ENCODE data around the gene SHB. TPM values are rescaled to one million over a fixed set of nuclear protein-coding genes. Genes with fewer than 3 reads are reported as not detected.

Gene SHB
- total RNA-seq, 1 experiment from 2014 or later: 7.6 TPM

GRCh38 chr9:37880916-37881479, 188.0 kb downstream of the SHB start:
- CTCF ChIA-PET: no interaction called here
- H3K27me3 Mint-ChIP-seq (ENCODE audit: unreplicated experiment): no peaks in the 10 kb centered on the region

GRCh38 chr9:37876376-37876775, 192.7 kb downstream of the SHB start:
- Mint-ChIP-seq H3K27me3 (ENCODE audit: unreplicated experiment) (no peaks in the 10 kb centered on the region), H3K36me3 (ENCODE audit: insufficient read depth, unreplicated experiment) (peaks cover 8% of the 10 kb centered on the region), H3K27ac (ENCODE audit: unreplicated experiment) (no peak overlapping the region), H3K4me3 (ENCODE audit: low read depth, unreplicated experiment) (no peak overlapping the region), H3K4me1 (ENCODE audit: low read depth, unreplicated experiment) (no peaks in the 10 kb centered on the region), H3K9me3 (ENCODE audit: low read depth, unreplicated experiment) (no peaks in the 10 kb centered on the region)
- CTCF ChIA-PET: no interaction called here
- no peak for TF ChIP-seq CTCF (IDR thresholded peaks at IDR 0.05; ENCODE audit: unreplicated experiment)
- intact Hi-C loops (cut with micrococcal nuclease; ENCODE audit: unreplicated experiment): no loop called here
- BruUV-seq (replicated peaks): no TSS peak
- no peak for DNase-seq

More at GRCh38 chr9:37880916-37881479, 188.0 kb downstream of the SHB start:
- BruUV-seq (replicated peaks): no TSS peak
- Mint-ChIP-seq H3K27ac (ENCODE audit: unreplicated experiment) (no peak overlapping the region), H3K9me3 (ENCODE audit: low read depth, unreplicated experiment) (no peaks in the 10 kb centered on the region), H3K4me3 (ENCODE audit: low read depth, unreplicated experiment) (no peak overlapping the region), H3K4me1 (ENCODE audit: low read depth, unreplicated experiment) (no peaks in the 10 kb centered on the region), H3K36me3 (ENCODE audit: insufficient read depth, unreplicated experiment) (peaks cover 8% of the 10 kb centered on the region)
- DNase-seq: no peak
- TF ChIP-seq CTCF (IDR thresholded peaks at IDR 0.05; ENCODE audit: unreplicated experiment): no peak
- intact Hi-C loops (cut with micrococcal nuclease; ENCODE audit: unreplicated experiment): no loop called here

DNA sequence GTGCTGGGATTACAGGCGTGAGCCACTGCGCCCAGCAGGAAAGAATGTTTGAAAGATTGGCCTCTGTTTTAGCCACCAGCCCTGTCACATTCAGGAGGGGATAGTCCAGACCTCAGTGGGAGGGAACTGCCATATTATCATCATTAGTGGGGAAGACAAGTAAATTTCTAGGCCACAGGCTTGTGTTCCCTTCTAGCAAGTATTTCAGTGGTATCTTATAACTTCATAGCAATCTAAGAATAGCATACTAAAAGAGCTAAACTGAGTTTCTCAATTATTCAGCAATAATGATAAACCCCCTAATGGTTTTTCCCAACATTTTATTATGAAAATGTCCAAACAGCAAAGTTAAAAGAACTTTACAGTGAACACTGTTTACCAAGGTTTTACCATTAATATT, 195.1 kb downstream of the SHB start:
- no peak for TF ChIP-seq CTCF (IDR thresholded peaks at IDR 0.05; ENCODE audit: unreplicated experiment)
- intact Hi-C loops (cut with micrococcal nuclease; ENCODE audit: unreplicated experiment): no loop called here
- no peaks in the 10 kb centered on the region for H3K4me1 Mint-ChIP-seq (ENCODE audit: low read depth, unreplicated experiment)
- no peaks in the 10 kb centered on the region for H3K9me3 Mint-ChIP-seq (ENCODE audit: low read depth, unreplicated experiment)
- no TSS peak for BruUV-seq (replicated peaks)
- no peak for DNase-seq
- H3K36me3 Mint-ChIP-seq (ENCODE audit: insufficient read depth, unreplicated experiment): peaks cover 3% of the 10 kb centered on the region
- H3K27ac Mint-ChIP-seq (ENCODE audit: unreplicated experiment): no peak overlapping the region
- CTCF ChIA-PET: no interaction called here
- no peaks in the 10 kb centered on the region for H3K27me3 Mint-ChIP-seq (ENCODE audit: unreplicated experiment)
- no peak overlapping the region for H3K4me3 Mint-ChIP-seq (ENCODE audit: low read depth, unreplicated experiment)

- no peak for DNase-seq
- H3K36me3 Mint-ChIP-seq (ENCODE audit: insufficient read depth, unreplicated experiment): no peaks in the 10 kb centered on the region
- no TSS peak for BruUV-seq (replicated peaks)
- no peaks in the 10 kb centered on the region for H3K27me3 Mint-ChIP-seq (ENCODE audit: unreplicated experiment)
- H3K4me1 Mint-ChIP-seq (ENCODE audit: low read depth, unreplicated experiment): no peaks in the 10 kb centered on the region
- no peaks in the 10 kb centered on the region for H3K9me3 Mint-ChIP-seq (ENCODE audit: low read depth, unreplicated experiment)
- no peak overlapping the region for H3K4me3 Mint-ChIP-seq (ENCODE audit: low read depth, unreplicated experiment)
- intact Hi-C loops (cut with micrococcal nuclease; ENCODE audit: unreplicated experiment): no loop called here
- no peak for TF ChIP-seq CTCF (IDR thresholded peaks at IDR 0.05; ENCODE audit: unreplicated experiment)
- H3K27ac Mint-ChIP-seq (ENCODE audit: unreplicated experiment): no peak overlapping the region
- CTCF ChIA-PET: no interaction called here
These were observed 198.2 kb downstream of the SHB start for GRCh38 chr9:37870799-37871176.
